PC-3 (cell line): ENCODE data around the gene GLT6D1. TPM values are rescaled to one million over a fixed set of nuclear protein-coding genes. Genes with fewer than 3 reads are reported as not detected.

Experiments used
- ATAC-seq: fragments of 200-7000 bp; cut with Tn5 transposase; 2 replicates; pipeline ENCODE4 v1.9.1; 2020; ENCODE audit warnings: mild to moderate bottlenecking, moderate library complexity
- BruUV-seq: library from RNA; stranded (reverse); fragments of 400-500 nt; replicated peaks from 2 replicates; lab custom pipeline; 2021; lab: Mats Ljungman, UMichigan
- CTCF ChIA-PET: fragments of 300-600 bp; sonication (Branson Sonifier 250); formaldehyde crosslinking; loops from one replicate; lab custom pipeline; 2022; ENCODE audit warnings: antibody characterized with exemption; lab: Charles Lee
- POLR2A ChIA-PET: fragments of 300-600 bp; sonication (Branson Sonifier 250); formaldehyde crosslinking; loops from one replicate; lab custom pipeline; 2022; ENCODE audit warnings: antibody characterized with exemption; ENCODE audit not compliant: unreplicated experiment; lab: Charles Lee
- DNase-seq: peaks from one replicate; pipeline ENCODE4 v3.0.0-alpha.2; 2015
- H2AFZ ChIP-seq: fragments of 300-600 bp; sonication (generic); 2 replicates; pipeline ENCODE4 v1.6.0; 2016; ENCODE audit warnings: antibody characterized with exemption, low read length
- H3F3A ChIP-seq: fragments of 300-600 bp; sonication (generic); one replicate; pipeline ENCODE4 v1.6.0; 2017; ENCODE audit warnings: antibody characterized with exemption, low read length, control low read depth, mild to moderate bottlenecking; ENCODE audit not compliant: unreplicated experiment
- H3K27ac ChIP-seq: fragments of 300-600 bp; sonication (generic); 2 replicates; pipeline ENCODE4 v1.5.1; 2016; ENCODE audit warnings: mild to moderate bottlenecking, low read length
- H3K27me3 ChIP-seq: fragments of 300-600 bp; sonication (generic); 2 replicates; pipeline ENCODE4 v1.6.1; 2016; ENCODE audit warnings: low read length, mixed read lengths
- H3K36me3 ChIP-seq: fragments of 300-600 bp; sonication (generic); 2 replicates; pipeline ENCODE4 v1.6.1; 2016; ENCODE audit warnings: low read depth, mixed run types, low read length, mixed read lengths
- H3K4me1 ChIP-seq: fragments of 300-600 bp; sonication (generic); 2 replicates; pipeline ENCODE4 v1.5.1; 2016; ENCODE audit warnings: low read length; ENCODE audit not compliant: insufficient read depth
- H3K4me2 ChIP-seq: fragments of 300-600 bp; sonication (generic); 2 replicates; pipeline ENCODE4 v1.6.0; 2016; ENCODE audit warnings: low read length
- H3K4me3 ChIP-seq: fragments of 300-600 bp; sonication (generic); 2 replicates; pipeline ENCODE4 v1.5.1; 2016; ENCODE audit warnings: mild to moderate bottlenecking, low read length, mixed read lengths
- H3K79me2 ChIP-seq: fragments of 300-600 bp; sonication (generic); 2 replicates; pipeline ENCODE4 v1.6.1; 2017; ENCODE audit warnings: low read length, mixed read lengths
- H3K9ac ChIP-seq: fragments of 300-600 bp; sonication (generic); 2 replicates; pipeline ENCODE4 v1.6.0; 2016; ENCODE audit warnings: mild to moderate bottlenecking, low read length
- H3K9me2 ChIP-seq: fragments of 300-600 bp; sonication (generic); replicated peaks from 2 replicates; pipeline ENCODE4 v1.6.1; 2016; ENCODE audit warnings: mixed run types, low read length, mixed read lengths
- H3K9me3 ChIP-seq: fragments of 300-600 bp; sonication (generic); 2 replicates; pipeline ENCODE4 v1.6.1; 2016; ENCODE audit warnings: low read length, mixed read lengths
- H4K20me1 ChIP-seq: fragments of 300-600 bp; sonication (generic); 2 replicates; pipeline ENCODE4 v1.6.1; 2016; ENCODE audit warnings: low read length, mixed read lengths
- CTCF ChIP-seq: fragments of 300-600 bp; sonication (generic); conservative IDR thresholded peaks from 2 replicates; pipeline ENCODE4 v1.5.1; 2017; ENCODE audit warnings: antibody characterized with exemption, low read depth, mild to moderate bottlenecking, low read length
- EZH2 ChIP-seq: fragments of 300-600 bp; sonication (generic); IDR thresholded peaks from one replicate; pipeline ENCODE4 v1.6.1; 2017; ENCODE audit warnings: antibody characterized with exemption, mild to moderate bottlenecking, low read length; ENCODE audit not compliant: unreplicated experiment
- EZH2phosphoT487 ChIP-seq: fragments of 300-600 bp; sonication (generic); IDR thresholded peaks from 2 replicates; pipeline ENCODE4 v1.6.1; 2018; ENCODE audit warnings: mild to moderate bottlenecking, antibody characterized with exemption, low read length, borderline replicate concordance
- intact Hi-C: fragments of 100-400 bp; cut with micrococcal nuclease; formaldehyde crosslinking; loops from 2 replicates; pipeline ENCODE4 v1.9.0; 2023
- total RNA-seq: library from RNA; depleted of rRNA; stranded (reverse); fragments of >200 nt; gene quantifications from 2 replicates; pipeline ENCODE4 v1.2.3, GENCODE V29; 2014

The GLT6D1 gene
- total RNA-seq, 1 experiment from 2014 or later: not detected

GRCh38 chr9:135588371-135588770 is 51.0 kb downstream of the GLT6D1 start:
- DNase-seq: no peak
- TF ChIP-seq EZH2phosphoT487 (no peak), EZH2 (no peak)
- Histone ChIP-seq H3K36me3 (no peaks in the 10 kb centered on the region), H3K4me1 (no peaks in the 10 kb centered on the region), H3K27me3 (peaks cover 9% of the 10 kb centered on the region; the same call in 1 of the 2 replicates), H3K27ac (no peak overlapping the region), H3K4me2 (no peak overlapping the region), H3K9ac (no peak overlapping the region), H2AFZ (no peak overlapping the region), H3K79me2 (no peaks in the 10 kb centered on the region), H3F3A (no peaks in the 10 kb centered on the region), H3K9me3 (no peaks in the 10 kb centered on the region), H4K20me1 (no peaks in the 10 kb centered on the region), H3K4me3 (no peak overlapping the region), H3K9me2 (no peaks in the 10 kb centered on the region)
- no peak for ATAC-seq
- no TSS peak for BruUV-seq
- POLR2A ChIA-PET: no interaction called here
- intact Hi-C loops: no loop called here
- CTCF ChIA-PET: no interaction called here

- ATAC-seq: no peak
- Histone ChIP-seq H3K27ac (no peak overlapping the region), H3K79me2 (no peaks in the 10 kb centered on the region), H3K9me2 (no peaks in the 10 kb centered on the region), H3K4me3 (no peak overlapping the region), H3K9me3 (no peaks in the 10 kb centered on the region), H2AFZ (no peak overlapping the region), H3F3A (no peaks in the 10 kb centered on the region), H3K9ac (no peak overlapping the region), H3K36me3 (no peaks in the 10 kb centered on the region), H3K4me1 (no peaks in the 10 kb centered on the region), H4K20me1 (no peaks in the 10 kb centered on the region), H3K27me3 (peaks cover 9% of the 10 kb centered on the region; the same call in 1 of the 2 replicates), H3K4me2 (no peak overlapping the region)
- ChIA-PET POLR2A (no interaction called here), CTCF (no interaction called here)
- intact Hi-C loops: no loop called here
- TF ChIP-seq EZH2phosphoT487 (no peak), CTCF (no peak), EZH2 (no peak)
- no peak for DNase-seq
- no TSS peak for BruUV-seq
Measured at GRCh38 chr9:135587658-135588057, 51.7 kb downstream of the GLT6D1 start.

GRCh38 chr9:135586601-135587109 is 52.7 kb downstream of the GLT6D1 start:
- no peaks in the 10 kb centered on the region for H3K4me1 ChIP-seq
- no peak for DNase-seq
- CTCF ChIA-PET: no interaction called here
- TF ChIP-seq CTCF: no peak
- no peak for TF ChIP-seq EZH2
- TF ChIP-seq EZH2phosphoT487: no peak
- ATAC-seq: no peak
- H3K36me3 ChIP-seq: no peaks in the 10 kb centered on the region
- no peaks in the 10 kb centered on the region for H4K20me1 ChIP-seq
- no peaks in the 10 kb centered on the region for H3K9me3 ChIP-seq
- no peak overlapping the region for H2AFZ ChIP-seq
- no TSS peak for BruUV-seq
- H3K4me2 ChIP-seq: no peak overlapping the region
- peaks cover 9% of the 10 kb centered on the region; the same call in 1 of the 2 replicates for H3K27me3 ChIP-seq
- POLR2A ChIA-PET: no interaction called here
- H3K9ac ChIP-seq: no peak overlapping the region
- intact Hi-C loops: no loop called here
- H3K9me2 ChIP-seq: no peaks in the 10 kb centered on the region
- H3K79me2 ChIP-seq: no peaks in the 10 kb centered on the region
- no peak overlapping the region for H3K27ac ChIP-seq
- no peaks in the 10 kb centered on the region for H3F3A ChIP-seq
- H3K4me3 ChIP-seq: no peak overlapping the region
